Ectodermal cell (in vitro differentiated cells): ENCODE data around the gene OSGIN1.

Experiments
- H3K27ac ChIP-seq: 2 replicates; pipeline ENCODE4 v1.7.0; 2013; ENCODE audit warnings: mild to moderate bottlenecking, low read depth, low read length; ENCODE audit not compliant: insufficient read depth, poor library complexity, severe bottlenecking
- H3K27me3 ChIP-seq: 2 replicates; pipeline ENCODE4 v1.7.0; 2013; ENCODE audit warnings: mild to moderate bottlenecking, low read length; ENCODE audit not compliant: insufficient read depth, control insufficient read depth, poor library complexity, severe bottlenecking
- H3K36me3 ChIP-seq: one replicate; pipeline ENCODE4 v1.7.0; 2013; ENCODE audit warnings: low read length; ENCODE audit not compliant: control insufficient read depth, insufficient read depth
- H3K4me1 ChIP-seq: one replicate; pipeline ENCODE4 v1.7.0; 2013; ENCODE audit warnings: low read length; ENCODE audit not compliant: control insufficient read depth, insufficient read depth
- H3K4me3 ChIP-seq: 2 replicates; pipeline ENCODE4 v1.7.0; 2013; ENCODE audit warnings: low read depth, low read length, control low read depth; ENCODE audit not compliant: insufficient read depth
- H3K9me3 ChIP-seq: 2 replicates; pipeline ENCODE4 v1.7.0; 2013; ENCODE audit warnings: mild to moderate bottlenecking, low read length, moderate library complexity; ENCODE audit not compliant: control insufficient read depth
- WGBS, 2 experiments: methylation state at CpG; one replicate each; pipeline ENCODE4 v1.1.7; 2013; ENCODE audit warnings: missing lambda C conversion rate in 2 of 2; 5-methylcytosine and 5-hydroxymethylcytosine counted together

OSGIN1 gene

DNA sequence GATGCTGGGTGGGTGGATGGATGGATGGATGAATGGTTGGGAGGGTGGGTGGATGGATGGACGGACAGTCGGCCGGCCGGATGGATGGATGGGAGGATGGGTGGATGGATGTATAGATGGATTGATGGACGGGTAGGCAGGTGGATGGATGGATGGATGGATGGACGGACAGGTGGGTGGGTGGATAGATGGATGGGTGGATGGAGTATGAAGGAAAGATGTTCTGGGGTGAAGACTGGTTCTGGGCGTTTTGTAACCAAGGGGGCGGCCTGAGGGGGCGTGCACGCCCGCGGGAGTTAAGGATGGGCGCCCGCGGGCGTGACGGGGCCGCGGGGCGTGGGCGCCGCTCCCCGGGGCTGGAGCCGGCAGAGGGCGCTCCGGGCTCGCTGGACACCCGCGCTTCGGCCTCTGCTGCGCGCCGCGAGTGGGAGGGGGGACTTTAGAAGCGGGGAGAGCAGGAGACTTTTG lies 14.8 kb downstream of the OSGIN1 start, which contains the start of gene NECAB2:
NECAB2 (plus strand) TSS at position 407 of the 468 bp plus-strand sequence. CDS start 405 bp downstream, outside the sequence.
- H3K27ac ChIP-seq = no peak within 1 kb of the TSS
- H3K27me3 ChIP-seq = peaks cover 11% of the 10 kb centered on the region
- H3K4me3 ChIP-seq = peak within 1 kb of the TSS; percentile 51
- WGBS, 2 experiments = 19 to 22% methylated on average over 35 of the region's 35 CpGs
- H3K4me1 ChIP-seq = peaks cover 12% of the 10 kb centered on the region
- H3K36me3 ChIP-seq = no peaks in the 10 kb centered on the region
- H3K9me3 ChIP-seq = no peaks in the 10 kb centered on the region

DNA sequence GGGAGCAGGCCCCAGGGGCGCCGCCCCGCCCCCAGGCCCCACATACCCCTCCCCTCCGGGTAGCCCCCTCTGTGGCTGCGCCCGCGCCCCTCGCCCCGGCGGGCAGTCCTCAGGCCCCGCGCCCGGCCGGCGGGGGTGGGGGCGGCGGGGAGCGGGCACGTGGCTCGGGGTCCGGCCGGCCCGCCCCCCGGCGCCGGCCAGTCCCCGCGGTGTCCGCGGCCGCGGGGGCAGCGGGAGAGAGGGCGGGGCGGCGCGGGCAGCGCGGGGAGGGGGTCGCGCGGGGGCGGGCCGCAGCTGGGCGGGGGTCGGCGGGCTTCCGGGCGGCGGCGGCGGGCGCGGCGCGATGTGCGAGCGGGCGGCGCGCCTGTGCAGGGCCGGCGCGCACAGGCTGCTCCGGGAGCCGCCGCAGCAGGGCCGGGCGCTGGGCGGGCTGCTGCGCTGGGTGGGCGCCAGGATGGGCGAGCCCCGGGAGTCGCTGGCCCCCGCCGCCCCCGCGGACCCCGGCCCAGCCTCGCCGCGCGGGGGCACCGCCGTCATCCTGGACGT lies 15.3 kb downstream of the OSGIN1 start:
- no peaks in the 10 kb centered on the region for H3K9me3 ChIP-seq
- H3K4me1 ChIP-seq = peaks cover 12% of the 10 kb centered on the region
- WGBS, 2 experiments = 0 to 1% methylated on average over 87 of the region's 87 CpGs
- H3K36me3 ChIP-seq = no peaks in the 10 kb centered on the region
- no peak overlapping the region for H3K27ac ChIP-seq
- peak overlapping the region; percentile 51 for H3K4me3 ChIP-seq
- peaks cover 11% of the 10 kb centered on the region for H3K27me3 ChIP-seq

DNA sequence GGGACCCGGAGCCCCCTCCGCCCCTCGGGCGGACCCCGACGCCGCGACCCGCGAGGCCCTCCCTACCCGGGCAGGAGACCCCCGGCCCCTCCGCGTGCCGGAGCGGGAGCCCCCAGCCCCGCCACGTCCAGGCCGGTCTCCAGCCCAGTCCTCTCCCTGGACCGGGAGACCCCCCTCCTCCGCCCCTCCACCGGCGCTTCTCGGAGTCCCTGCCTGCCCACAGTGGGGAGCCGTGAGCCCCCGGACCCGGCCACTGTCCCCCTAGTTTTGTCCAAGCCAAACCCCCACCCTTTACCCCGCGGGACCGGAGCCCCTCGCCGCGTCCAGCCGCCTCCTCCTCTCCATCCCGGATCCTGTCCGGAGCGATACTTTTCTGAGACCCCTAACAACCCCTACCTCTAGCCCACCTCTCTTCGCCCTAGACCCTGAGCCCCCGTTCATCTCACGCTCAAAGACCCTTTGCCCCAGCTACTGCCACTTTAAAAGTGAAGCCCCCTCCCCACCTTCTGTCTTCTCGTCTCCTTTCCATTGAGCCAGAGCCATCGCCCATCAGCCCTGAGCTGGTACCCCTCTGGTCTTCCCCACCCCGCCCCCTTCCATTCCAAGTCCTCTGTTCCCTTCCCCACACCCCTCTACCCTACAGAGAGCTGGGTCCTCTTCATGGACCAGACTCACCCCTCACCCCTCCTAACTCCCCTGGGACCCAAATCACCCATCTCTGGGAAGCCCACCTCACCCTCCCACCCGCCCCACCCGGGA lies 16.0 kb downstream of the OSGIN1 start:
- Histone ChIP-seq H3K4me1 (peaks cover 12% of the 10 kb centered on the region), H3K27me3 (peaks cover 11% of the 10 kb centered on the region), H3K27ac (no peak overlapping the region), H3K36me3 (no peaks in the 10 kb centered on the region), H3K9me3 (no peaks in the 10 kb centered on the region), H3K4me3 (peak overlapping the region; percentile 51)
- 4% methylated on average over 43 to 45 of the region's 45 CpGs for WGBS, 2 experiments

DNA sequence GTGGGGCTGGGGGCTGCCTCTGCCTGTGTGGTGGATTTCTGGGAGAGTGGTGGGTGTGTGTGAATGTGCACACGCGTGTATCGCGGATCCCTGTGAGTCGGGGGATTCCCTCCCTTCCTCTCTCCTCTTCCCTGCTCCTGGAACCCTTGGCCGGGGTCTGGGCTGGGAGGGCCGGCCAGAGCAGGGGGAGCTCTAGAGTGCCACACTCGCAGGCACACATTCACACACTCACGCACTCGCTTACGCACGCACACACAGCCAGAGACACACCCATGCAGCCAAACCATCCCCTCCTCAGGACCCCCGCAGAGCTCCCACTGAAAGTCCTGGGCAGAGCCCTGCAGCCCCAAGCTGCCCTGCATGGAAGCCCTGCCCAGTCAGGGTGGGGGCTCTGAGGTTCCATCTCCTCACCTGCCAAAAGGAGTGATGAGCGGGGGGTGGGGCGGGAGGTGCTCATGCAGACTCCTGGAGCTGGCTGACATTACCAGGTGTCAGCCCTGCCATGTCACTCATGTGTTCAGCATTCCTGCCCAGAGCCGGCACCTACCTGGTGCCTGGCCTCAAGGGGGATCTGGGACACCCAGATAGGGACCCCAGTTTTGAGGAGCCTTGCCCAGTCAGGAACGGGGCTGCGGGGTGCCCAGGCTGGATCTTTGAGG lies 16.9 kb downstream of the OSGIN1 start:
- 57 to 59% methylated on average over 18 of the region's 18 CpGs for WGBS, 2 experiments

DNA sequence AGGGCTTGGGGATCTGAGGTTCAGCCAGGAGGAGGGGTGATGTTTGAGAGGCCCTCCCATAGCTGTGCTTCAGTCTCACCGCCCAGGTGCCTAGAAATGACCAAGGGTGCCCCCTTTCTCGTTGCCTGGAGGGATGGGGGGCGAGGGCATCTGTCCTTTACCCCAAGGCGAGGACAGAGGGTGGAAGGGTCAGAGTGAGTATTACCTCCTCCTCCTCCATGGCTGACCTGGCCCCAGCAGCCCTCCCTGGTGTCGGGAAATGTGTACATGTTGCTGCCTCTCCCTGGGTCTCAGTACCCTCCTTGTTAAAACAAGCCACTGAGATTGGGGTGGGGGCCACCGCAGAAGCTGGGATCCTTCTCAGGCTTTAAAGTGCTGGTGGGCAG lies 17.4 kb downstream of the OSGIN1 start:
- peaks cover 12% of the 10 kb centered on the region for H3K4me1 ChIP-seq
- H3K27ac ChIP-seq = no peak overlapping the region
- no peaks in the 10 kb centered on the region for H3K9me3 ChIP-seq
- 83 to 87% methylated on average over 6 of the region's 6 CpGs for WGBS, 2 experiments
- no peaks in the 10 kb centered on the region for H3K36me3 ChIP-seq
- H3K4me3 ChIP-seq = no peak overlapping the region
- H3K27me3 ChIP-seq = peaks cover 11% of the 10 kb centered on the region

More for the DNA sequence above, 16.9 kb downstream of the OSGIN1 start:
- Histone ChIP-seq H3K27ac (no peak overlapping the region), H3K36me3 (no peaks in the 10 kb centered on the region), H3K9me3 (no peaks in the 10 kb centered on the region), H3K4me1 (peaks cover 12% of the 10 kb centered on the region), H3K4me3 (no peak overlapping the region), H3K27me3 (peaks cover 11% of the 10 kb centered on the region)

DNA sequence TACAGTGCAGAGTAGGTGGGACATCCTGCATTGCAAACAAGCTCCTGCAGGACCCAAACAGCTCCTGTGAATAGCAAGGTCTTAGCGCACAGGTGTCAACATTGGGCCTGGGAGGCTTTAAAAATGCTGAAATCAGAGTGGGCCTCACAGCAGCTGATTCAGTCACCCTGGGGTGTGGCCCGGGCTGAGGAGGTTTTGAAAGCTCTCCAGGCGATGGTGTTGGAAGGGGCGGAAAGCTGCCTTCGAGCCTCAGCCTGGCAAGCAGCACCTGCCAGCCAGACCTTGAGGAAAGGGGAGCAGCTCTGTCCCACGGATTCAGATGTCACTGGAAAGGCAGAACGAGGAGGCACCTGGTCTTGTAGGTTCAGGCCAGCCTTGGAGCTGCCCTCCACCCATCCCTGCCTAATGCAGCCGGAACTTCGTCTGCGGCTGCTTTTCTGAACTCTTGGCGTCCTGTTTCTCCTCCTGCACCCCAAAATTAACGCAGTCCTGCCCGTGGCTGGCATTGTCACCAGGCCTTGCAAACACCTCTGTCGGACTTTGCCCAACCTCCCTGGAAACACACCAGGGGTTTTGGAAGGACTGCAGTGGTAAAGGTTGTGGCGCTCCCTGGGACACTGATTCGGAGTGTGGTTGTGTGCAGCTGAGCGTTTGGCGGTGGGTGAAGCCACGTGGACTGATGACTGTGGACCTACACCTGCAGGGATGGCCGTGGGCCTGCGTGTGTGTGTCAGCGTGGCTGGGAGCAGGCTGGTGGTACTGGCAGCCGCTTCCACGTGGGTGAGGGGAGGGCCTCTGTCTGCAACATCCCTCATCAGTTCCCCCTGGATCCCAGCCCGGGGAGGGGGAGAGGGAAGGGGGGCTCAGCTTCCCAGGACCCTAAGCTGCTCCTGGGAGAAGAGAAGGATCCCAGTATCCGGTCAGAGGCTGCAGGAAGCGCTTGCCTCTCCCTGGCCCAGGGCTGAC lies 18.4 kb downstream of the OSGIN1 start:
- no peaks in the 10 kb centered on the region for H3K36me3 ChIP-seq
- H3K27ac ChIP-seq = no peak overlapping the region
- WGBS, 2 experiments = 87 to 88% methylated on average over 27 of the region's 27 CpGs
- H3K27me3 ChIP-seq = peaks cover 11% of the 10 kb centered on the region
- H3K4me3 ChIP-seq = no peak overlapping the region
- peaks cover 12% of the 10 kb centered on the region for H3K4me1 ChIP-seq
- no peaks in the 10 kb centered on the region for H3K9me3 ChIP-seq

DNA sequence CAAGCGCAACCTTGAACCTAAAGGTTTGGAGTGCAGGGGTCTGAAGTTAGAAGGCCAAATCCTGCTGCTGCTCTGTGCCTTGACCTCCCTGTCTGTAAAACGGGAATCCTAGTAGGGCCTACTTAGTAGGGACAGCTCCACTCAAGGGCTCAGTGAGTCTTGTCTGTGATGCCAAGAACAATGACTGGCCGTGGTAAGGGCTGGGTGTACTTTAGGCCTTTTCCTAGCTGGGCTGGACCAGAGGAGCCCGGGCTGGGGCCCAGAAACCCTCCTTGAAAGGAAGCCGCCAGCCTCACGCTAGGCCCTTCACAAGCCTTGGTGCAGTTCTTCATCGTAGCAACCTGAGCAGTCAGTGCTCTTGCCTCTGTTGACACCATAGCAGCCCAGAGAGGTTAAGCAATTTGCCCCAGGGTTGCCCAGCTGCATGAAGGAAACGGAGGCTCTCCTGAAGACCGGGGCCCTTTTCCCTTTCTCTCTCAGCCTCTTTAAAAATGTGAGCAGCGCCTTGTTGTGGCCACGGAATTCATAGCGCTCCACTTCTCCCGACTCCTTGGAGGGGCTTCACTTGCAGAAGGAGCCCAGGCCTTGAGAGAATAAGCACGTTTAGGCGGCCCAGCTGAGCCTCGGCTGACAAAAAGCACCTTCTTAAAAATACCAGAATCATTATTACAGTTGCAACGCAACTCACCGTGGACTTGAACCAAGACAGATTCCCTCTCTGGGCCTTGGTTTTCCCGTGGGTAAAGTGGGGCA lies 19.4 kb downstream of the OSGIN1 start:
- no peak overlapping the region for H3K27ac ChIP-seq
- 91 to 93% methylated on average over 19 of the region's 19 CpGs for WGBS, 2 experiments
- H3K9me3 ChIP-seq = no peaks in the 10 kb centered on the region
- no peaks in the 10 kb centered on the region for H3K36me3 ChIP-seq
- H3K27me3 ChIP-seq = peaks cover 11% of the 10 kb centered on the region
- H3K4me1 ChIP-seq = peaks cover 12% of the 10 kb centered on the region
- no peak overlapping the region for H3K4me3 ChIP-seq

DNA sequence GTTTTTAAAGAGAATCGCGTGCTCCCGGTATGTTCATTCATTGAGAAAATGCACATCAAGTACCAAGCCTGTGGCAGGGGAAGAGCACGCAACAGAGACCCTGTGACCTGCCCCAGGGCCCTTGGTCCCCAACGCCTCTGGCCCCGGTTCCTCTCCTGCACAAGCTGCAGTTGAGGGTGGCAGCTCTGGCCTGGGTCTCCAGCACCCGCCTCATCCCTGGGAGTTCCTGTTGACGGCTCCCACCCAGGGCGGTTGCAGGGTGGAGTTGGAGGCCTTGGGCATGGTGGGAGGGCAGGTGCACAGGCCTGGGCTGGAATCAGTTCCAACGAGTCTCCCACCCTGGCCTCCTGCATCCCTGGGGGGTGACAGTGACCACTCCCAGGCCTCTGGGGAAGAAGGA lies 20.0 kb downstream of the OSGIN1 start:
- Histone ChIP-seq H3K27me3 (peaks cover 11% of the 10 kb centered on the region), H3K9me3 (peaks cover 3% of the 10 kb centered on the region), H3K4me3 (no peak overlapping the region), H3K4me1 (peaks cover 12% of the 10 kb centered on the region), H3K36me3 (no peaks in the 10 kb centered on the region), H3K27ac (no peak overlapping the region)
- WGBS, 2 experiments = 93 to 96% methylated on average over 10 of the region's 10 CpGs
